GM19238 (cell line): ENCODE results near the gene ALOX12B.

Experiments used
- DNase-seq: peaks from one replicate; pipeline ENCODE4 v3.0.0; 2011; ENCODE audit warnings: low spot score; ENCODE audit not compliant: insufficient read length

ALOX12B gene

GRCh38 chr17:8087075-8087951 lies at the start of gene ALOX12B:
Gene ALOX12B, minus strand, starts transcription at chr17:8087716. Its CDS starts 274 bp downstream, at chr17:8087442.
- DNase-seq = no peak

GRCh38 chr17:8133941-8134340 lies 46.4 kb upstream of the ALOX12B start:
- DNase-seq = no peak

GRCh38 chr17:8133399-8133798 lies 45.9 kb upstream of the ALOX12B start:
- no peak for DNase-seq

- DNase-seq = no peak
These were observed 44.4 kb upstream of the ALOX12B start for GRCh38 chr17:8131844-8132441.

- no peak for DNase-seq
These were observed 40.7 kb upstream of the ALOX12B start for GRCh38 chr17:8128125-8128784.

GRCh38 chr17:8126491-8127066 lies 39.1 kb upstream of the ALOX12B start:
- peak; percentile 60 for DNase-seq

- DNase-seq = no peak
These were observed 38.5 kb upstream of the ALOX12B start for GRCh38 chr17:8125947-8126490.

GRCh38 chr17:8125154-8125946 lies 37.8 kb upstream of the ALOX12B start:
- peak; percentile 66 for DNase-seq

- DNase-seq = no peak
These were observed 37.0 kb upstream of the ALOX12B start for GRCh38 chr17:8124350-8125153.

GRCh38 chr17:8123695-8124349 lies 36.3 kb upstream of the ALOX12B start, which contains the start of gene HES7:
Gene HES7, minus strand, starts transcription at chr17:8124106. Its CDS starts 22 bp downstream, at chr17:8124084.
- no peak for DNase-seq

GRCh38 chr17:8122924-8123694 lies 35.6 kb upstream of the ALOX12B start:
- no peak for DNase-seq

GRCh38 chr17:8122422-8122923 lies 35.0 kb upstream of the ALOX12B start:
- DNase-seq = no peak

- peak; percentile 53 for DNase-seq
These were observed 34.3 kb upstream of the ALOX12B start for GRCh38 chr17:8121681-8122421.

GRCh38 chr17:8121407-8121680 lies 33.8 kb upstream of the ALOX12B start:
- no peak for DNase-seq

- DNase-seq = no peak
These were observed 33.2 kb upstream of the ALOX12B start for GRCh38 chr17:8120520-8121406.

GRCh38 chr17:8119581-8120519 lies 32.3 kb upstream of the ALOX12B start:
- no peak for DNase-seq
